PFSK-1 (cell line): Measurements from ENCODE around the gene MBTPS1.

Experiments
- FOXP2 ChIP-seq: optimal IDR thresholded peaks from 2 replicates; pipeline ENCODE3; 2011; ENCODE audit warnings: borderline replicate concordance, control low read depth, inconsistent platforms; ENCODE audit not compliant: insufficient read depth; ENCODE audit errors: extremely low read length, extremely low read depth
- POLR2AphosphoS5 ChIP-seq: IDR thresholded peaks from 2 replicates; pipeline ENCODE4 v1.6.1; 2012; ENCODE audit warnings: low read depth, mild to moderate bottlenecking, control low read depth, low read length, moderate library complexity
- REST ChIP-seq, 2 experiments: IDR thresholded peaks; 2 replicates each; pipeline versions ENCODE4 v1.6.1 to v1.8.0; 2011 to 2012; ENCODE audit warnings: low read depth in 2 of 2, low read length in 2 of 2, control low read depth in 1 of 2, inconsistent platforms in 1 of 2, mild to moderate bottlenecking in 1 of 2, moderate library complexity in 1 of 2; ENCODE audit not compliant: insufficient read depth in 1 of 2
- SIN3A ChIP-seq: IDR thresholded peaks from 2 replicates; pipeline ENCODE4 v1.6.1; 2012; ENCODE audit warnings: mild to moderate bottlenecking, low read length, moderate library complexity, borderline replicate concordance; ENCODE audit not compliant: insufficient read depth
- TAF1 ChIP-seq: IDR thresholded peaks from 2 replicates; pipeline ENCODE4 v1.6.1; 2012; ENCODE audit warnings: low read length, control low read depth, borderline replicate concordance; ENCODE audit not compliant: insufficient read depth

- no peak for TF ChIP-seq POLR2AphosphoS5
- TF ChIP-seq SIN3A, result no peak
- TF ChIP-seq REST (IDR thresholded peaks at IDR 0.05; ENCODE audit: insufficient read depth in 1 of 2, low read depth in 2 of 2, low read length in 2 of 2), result no peak
- no peak for TF ChIP-seq TAF1
- no peak for TF ChIP-seq FOXP2
Observed at GRCh38 chr16:84159800-84160199, 43.1 kb upstream of the MBTPS1 start.
